ENCODE data around the gene CDK14.

- TF ChIP-seq POLR2A (IDR thresholded peaks at IDR 0.05; ENCODE audit: low read depth, low read length): no peak
- TF ChIP-seq EZH2 (IDR thresholded peaks at IDR 0.05; ENCODE audit: borderline replicate concordance, low read depth, low read length, severe bottlenecking): no peak
These were observed 280.6 kb downstream of the CDK14 start for GRCh38 chr7:90876701-90877100.
